ENCODE results near the gene RUNX2.

- TF ChIP-seq CTCF (IDR thresholded peaks at IDR 0.05) (no peak), POLR2A (IDR thresholded peaks at IDR 0.05) (no peak), POLR2AphosphoS5 (IDR thresholded peaks at IDR 0.05) (no peak), EP300 (IDR thresholded peaks at IDR 0.05; ENCODE audit: low read depth) (no peak)
Observed at GRCh38 chr6:45305546-45305945, 22.6 kb upstream of the RUNX2 start.
